Common myeloid progenitor, CD34-positive (primary cell): ENCODE results near the gene OR10V1.
A peak's percentile ranks its signal among the peaks of the same experiment; 100 is the strongest.

Experiments used
- CTCF ChIA-PET: fragments of 350-600 bp; sonication (Branson Sonifier 250); formaldehyde crosslinking; loops from one replicate; lab custom pipeline; 2021; ENCODE audit warnings: antibody characterized with exemption; lab: Charles Lee
- POLR2A ChIA-PET: fragments of 350-600 bp; sonication (Branson Sonifier 250); formaldehyde crosslinking; loops from one replicate; lab custom pipeline; 2021; ENCODE audit warnings: antibody characterized with exemption; lab: Charles Lee
- DNase-seq, 3 donors: peaks; one replicate each; pipeline versions ENCODE4 v3.0.0 to v3.0.0-alpha.2; 2013
- H3K27ac ChIP-seq, 2 experiments: 1 replicate in 1 of 2; 2 replicates in 1 of 2; pipeline ENCODE4 v1.7.0; 2013; ENCODE audit warnings: inconsistent platforms in 2 of 2, low read length in 2 of 2, mild to moderate bottlenecking in 2 of 2, low read depth in 1 of 2, moderate library complexity in 1 of 2; ENCODE audit not compliant: severe bottlenecking in 2 of 2, insufficient read depth in 1 of 2, poor library complexity in 1 of 2
- H3K27me3 ChIP-seq, 5 experiments: replicated peaks in 2 of 5; 1 replicate in 3 of 5; 2 replicates in 2 of 5; pipeline versions ENCODE4 v1.6.1 to v1.7.0; 2013; ENCODE audit warnings: low read length in 4 of 5, mild to moderate bottlenecking in 2 of 5, moderate library complexity in 2 of 5, inconsistent platforms in 1 of 5; ENCODE audit not compliant: insufficient read depth in 5 of 5, control insufficient read depth in 4 of 5
- H3K36me3 ChIP-seq, 4 experiments: 1 replicate in 2 of 4; 2 replicates in 2 of 4; pipeline versions ENCODE4 v1.6.1 to v1.7.0; 2013; ENCODE audit warnings: low read length in 3 of 4, control low read depth in 1 of 4, mild to moderate bottlenecking in 1 of 4; ENCODE audit not compliant: control insufficient read depth in 4 of 4, insufficient read depth in 4 of 4
- H3K4me1 ChIP-seq, 4 experiments: 1 replicate in 3 of 4; 2 replicates in 1 of 4; pipeline versions ENCODE4 v1.6.1 to v1.7.1; 2013; ENCODE audit warnings: low read length in 3 of 4, mild to moderate bottlenecking in 3 of 4, control low read depth in 1 of 4, inconsistent platforms in 1 of 4, moderate library complexity in 1 of 4; ENCODE audit not compliant: control insufficient read depth in 4 of 4, insufficient read depth in 4 of 4; ENCODE audit errors: control extremely low read depth in 1 of 4
- H3K4me3 ChIP-seq, 7 experiments: 1 replicate in 4 of 7; 2 replicates in 3 of 7; pipeline versions ENCODE4 v1.5.1 to v1.7.0; 2013; ENCODE audit warnings: mild to moderate bottlenecking in 7 of 7, low read length in 6 of 7, moderate library complexity in 6 of 7, inconsistent platforms in 2 of 7, low read depth in 2 of 7, control low read depth in 1 of 7; ENCODE audit not compliant: insufficient read depth in 4 of 7, control insufficient read depth in 1 of 7; ENCODE audit errors: extremely low read depth in 1 of 7
- H3K9me3 ChIP-seq, 5 experiments: 1 replicate in 4 of 5; 2 replicates in 1 of 5; pipeline versions ENCODE4 v1.6.1 to v1.7.1; 2013; ENCODE audit warnings: low read length in 4 of 5, mild to moderate bottlenecking in 2 of 5, inconsistent platforms in 1 of 5, low read depth in 1 of 5, moderate library complexity in 1 of 5; ENCODE audit not compliant: control insufficient read depth in 4 of 5, insufficient read depth in 2 of 5; ENCODE audit errors: control extremely low read depth in 1 of 5
- WGBS: methylation state at CpG from one replicate; pipeline ENCODE4 v1.1.5; 2013; ENCODE audit not compliant: insufficient coverage; 5-methylcytosine and 5-hydroxymethylcytosine counted together

OR10V1 gene

GRCh38 chr11:59669611-59670009 is 44.0 kb downstream of the OR10V1 start:
- H3K27me3 ChIP-seq, result no peaks in the 10 kb centered on the region
- peaks cover 0 to 19% (median 12%) of the 10 kb centered on the region in 4 experiments for H3K36me3 ChIP-seq
- ChIA-PET POLR2A (interaction anchor here (0.5 to 1.0 kb wide), 3 partner anchors 54 to 1254 kb away, joined by 3 to 5 read pairs (median 4); partner anchors contain the start of gene OSBP), CTCF (interaction anchor here (0.6 to 3.3 kb wide), 8 partner anchors 8 to 736 kb away, joined by 3 to 10 read pairs (median 5); no protein-coding TSS in a partner anchor)
- H3K4me1 ChIP-seq, result peaks cover 14 to 28% (median 24%) of the 10 kb centered on the region in 4 experiments
- DNase-seq, result no peak
- peak overlapping the region; percentile 82 to 93 for H3K27ac ChIP-seq
- WGBS, result 11% methylated on average over 21 of the region's 22 CpGs
- H3K4me3 ChIP-seq, result peak overlapping the region; percentile 78 to 90 (median 87)
- H3K9me3 ChIP-seq, result no peaks in the 10 kb centered on the region

DNA sequence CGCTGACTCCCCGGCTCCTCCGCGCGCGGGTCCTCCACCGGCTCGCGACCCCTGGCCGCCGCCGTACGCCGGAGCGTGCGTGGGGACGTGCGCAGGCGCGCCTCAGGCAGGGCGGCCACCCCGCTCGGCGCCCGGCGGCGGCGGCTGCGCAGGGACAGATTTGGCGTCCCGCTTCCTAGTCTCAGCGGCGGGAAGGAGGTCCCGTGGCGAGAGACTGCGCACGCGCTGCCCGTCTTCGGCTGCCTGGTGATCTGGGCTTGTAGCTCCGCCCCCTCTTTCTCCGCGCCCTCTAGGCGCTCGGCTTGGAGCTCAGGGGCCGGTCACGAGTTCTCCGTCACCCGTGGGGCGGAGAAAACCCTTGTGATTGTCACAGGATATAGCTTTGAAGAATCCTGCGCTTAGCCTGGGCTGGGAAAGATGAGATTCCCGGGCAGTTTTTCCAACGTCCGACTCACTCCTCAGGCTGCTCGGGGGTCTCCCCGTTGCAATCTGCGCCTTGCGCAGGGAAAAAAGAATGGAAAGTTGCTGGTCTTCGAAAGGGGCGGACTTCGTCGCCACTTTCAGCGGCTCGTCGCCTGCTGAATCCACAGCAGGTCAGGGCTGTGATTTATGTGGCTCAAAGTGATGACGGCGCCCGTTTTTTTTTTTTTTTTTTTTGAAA is 44.6 kb downstream of the OR10V1 start, which contains the start of gene PATL1:
Gene PATL1 (minus strand): TSS at position 88 of the 661 bp plus-strand sequence. CDS start 142 bp downstream, outside the sequence.
- Histone ChIP-seq H3K9me3 (no peaks in the 10 kb centered on the region), H3K27me3 (no peaks in the 10 kb centered on the region), H3K4me1 (peaks cover 14 to 28% (median 24%) of the 10 kb centered on the region in 4 experiments), H3K36me3 (peaks cover 0 to 23% (median 15%) of the 10 kb centered on the region in 4 experiments), H3K4me3 (peak within 1 kb of the TSS; percentile 78 to 90 (median 87)), H3K27ac (peak within 1 kb of the TSS; percentile 82 to 93)
- peak; percentile 99 to 100 (median 99) for DNase-seq
- ChIA-PET POLR2A (interaction anchor here (0.5 to 1.0 kb wide), 6 partner anchors 53 to 1255 kb away, joined by 3 to 7 read pairs (median 4); partner anchors contain the start of gene OSBP), CTCF (interaction anchor here (0.6 to 3.3 kb wide), 6 partner anchors 9 to 735 kb away, joined by 3 to 10 read pairs (median 5); no protein-coding TSS in a partner anchor)
- WGBS, result 0% methylated on average over 51 of the region's 68 CpGs

DNA sequence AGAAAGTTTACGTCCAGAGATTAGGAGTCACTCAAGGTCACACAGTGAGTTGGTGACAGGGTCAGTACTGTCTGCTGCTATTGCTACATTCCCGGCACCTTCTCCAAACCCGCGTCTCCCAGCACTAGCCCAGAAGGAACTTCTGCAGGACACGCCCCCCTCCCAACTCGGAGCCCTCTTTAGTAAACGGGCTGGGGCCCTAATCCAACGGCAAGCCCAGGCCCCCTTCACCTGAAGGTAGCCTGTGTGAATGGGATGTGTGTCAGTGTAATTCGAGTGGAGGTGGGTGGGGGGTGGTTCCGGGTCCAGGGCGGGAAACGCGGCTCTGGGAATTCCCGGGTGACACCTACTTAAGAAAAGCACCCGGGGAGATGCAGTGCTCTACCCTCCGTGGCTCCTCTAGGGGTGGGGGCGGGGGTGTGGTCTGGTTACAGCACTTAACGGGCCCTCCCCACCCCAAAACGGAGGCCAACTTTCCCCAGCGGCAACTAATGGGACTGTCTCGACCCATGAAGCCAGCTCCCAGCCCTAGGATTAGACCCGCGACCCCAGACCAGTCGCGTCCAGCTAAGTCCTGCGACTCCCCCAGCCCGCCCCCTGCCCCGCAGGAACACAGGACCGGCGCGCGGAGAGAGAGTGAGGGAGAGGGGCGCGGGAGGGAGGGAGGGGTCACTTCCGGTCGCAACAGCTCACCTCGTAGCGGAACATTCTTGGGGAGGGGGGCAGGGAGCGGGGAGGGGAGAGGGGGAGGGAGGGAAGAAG is 45.3 kb downstream of the OR10V1 start:
- Histone ChIP-seq H3K9me3 (no peaks in the 10 kb centered on the region), H3K4me3 (peak overlapping the region; percentile 71 to 90 (median 87)), H3K27ac (peak overlapping the region; percentile 61 to 93), H3K27me3 (no peaks in the 10 kb centered on the region), H3K36me3 (peaks cover 0 to 29% (median 21%) of the 10 kb centered on the region in 4 experiments), H3K4me1 (peaks cover 14 to 28% (median 24%) of the 10 kb centered on the region in 4 experiments)
- CTCF ChIA-PET, result interaction anchor here (1.4 to 3.3 kb wide), 5 partner anchors 9 to 104 kb away, joined by 5 to 10 read pairs (median 5); no protein-coding TSS in a partner anchor
- 0% methylated on average over 6 of the region's 39 CpGs for WGBS
- peak; percentile 47 to 69 (median 61) for DNase-seq
- POLR2A ChIA-PET, result interaction anchor here (0.5 to 1.0 kb wide), 4 partner anchors 52 to 529 kb away, joined by 3 to 7 read pairs (median 4); partner anchors contain the start of gene OSBP

DNA sequence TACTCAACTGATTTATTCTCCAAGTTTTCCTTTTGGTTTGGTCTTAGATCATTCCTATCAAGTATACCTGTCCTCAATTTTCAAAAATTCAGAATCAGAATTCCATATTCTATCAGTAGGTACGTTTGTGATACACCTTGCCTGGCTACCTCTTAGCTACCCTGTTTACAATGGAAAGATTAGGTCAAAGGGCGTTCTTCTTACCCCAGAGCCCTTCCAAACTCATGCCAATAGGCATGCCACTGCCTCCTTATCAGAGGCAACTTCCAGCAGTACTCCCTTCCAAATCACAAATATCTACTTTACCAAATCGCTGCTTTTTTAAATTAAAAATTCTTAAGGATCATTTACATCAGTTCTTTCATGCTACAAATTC is 45.8 kb downstream of the OR10V1 start:
- Histone ChIP-seq H3K4me1 (peaks cover 14 to 28% (median 24%) of the 10 kb centered on the region in 4 experiments), H3K36me3 (peaks cover 0 to 34% (median 23%) of the 10 kb centered on the region in 4 experiments), H3K27ac (peak overlapping the region in 1 of 2 experiments; percentile 93), H3K9me3 (no peaks in the 10 kb centered on the region), H3K27me3 (no peaks in the 10 kb centered on the region), H3K4me3 (peak overlapping the region; percentile 71 to 89 (median 80))
- WGBS, result 60% methylated on average over 3 of the region's 3 CpGs
- ChIA-PET POLR2A (no interaction called here), CTCF (interaction anchor here (1.4 kb wide), 1 partner anchor 13 kb away, joined by 3 read pairs; no protein-coding TSS in a partner anchor)
- no peak for DNase-seq

DNA sequence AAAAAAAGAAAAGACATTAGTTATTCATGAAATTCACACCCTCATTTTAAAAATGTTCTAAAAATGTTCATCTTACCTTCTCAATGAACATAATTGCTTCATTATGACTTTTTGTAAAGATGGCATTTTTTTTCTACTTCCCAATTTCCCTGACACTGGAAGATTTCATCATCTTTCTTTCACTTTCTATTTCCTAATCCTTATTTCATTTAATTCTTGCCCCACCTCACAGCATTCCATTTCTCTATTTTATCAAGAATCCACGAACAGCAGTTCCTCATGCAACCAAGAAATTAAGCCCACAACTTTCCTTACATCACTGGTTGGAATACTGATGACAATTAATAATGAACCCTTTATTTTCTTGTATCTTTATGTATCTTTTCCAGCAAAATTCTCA is 46.7 kb downstream of the OR10V1 start:
- ChIA-PET POLR2A (no interaction called here), CTCF (interaction anchor here (1.4 kb wide), 1 partner anchor 13 kb away, joined by 3 read pairs; no protein-coding TSS in a partner anchor)
- peaks cover 14 to 28% (median 24%) of the 10 kb centered on the region in 4 experiments for H3K4me1 ChIP-seq
- no peaks in the 10 kb centered on the region for H3K27me3 ChIP-seq
- peak in 1 of 3 donors; percentile 6 for DNase-seq
- no CpG with 5 or more reads among the region's 1 CpG for WGBS
- H3K27ac ChIP-seq, result peak overlapping the region in 1 of 2 experiments; percentile 43
- no peaks in the 10 kb centered on the region for H3K9me3 ChIP-seq
- H3K4me3 ChIP-seq, result peak overlapping the region in 1 of 7 experiments; percentile 41
- peaks cover 0 to 42% (median 26%) of the 10 kb centered on the region in 4 experiments for H3K36me3 ChIP-seq
